Endothelial cell of umbilical vein (primary cell): ENCODE results near the gene RPH3AL.

Experiments used
- EZH2 ChIP-seq: IDR thresholded peaks from 2 replicates; pipeline ENCODE4 v1.6.1; 2012; ENCODE audit warnings: borderline replicate concordance, low read depth, mild to moderate bottlenecking, moderate library complexity, low read length, inconsistent platforms; ENCODE audit not compliant: severe bottlenecking
- FOS ChIP-seq: IDR thresholded peaks from 2 replicates; pipeline ENCODE4 v1.6.1; 2011; ENCODE audit warnings: mild to moderate bottlenecking, low read length, moderate library complexity, borderline replicate concordance; ENCODE audit not compliant: insufficient read depth
- POLR2A ChIP-seq: IDR thresholded peaks from 2 replicates; pipeline ENCODE4 v1.6.1; 2012; ENCODE audit warnings: low read depth, mild to moderate bottlenecking, control low read depth, low read length
- TF ChIP-seq, protein P1 (sequence below), 2 donors: IDR thresholded peaks; 1 replicate in 1 of 2; 2 replicates in 1 of 2; pipeline ENCODE4 v1.5.1; 2011; ENCODE audit warnings: low read length in 2 of 2, mild to moderate bottlenecking in 2 of 2, moderate library complexity in 2 of 2, control low read depth in 1 of 2, inconsistent platforms in 1 of 2, low read depth in 1 of 2; ENCODE audit not compliant: insufficient read depth in 1 of 2; ENCODE audit errors: extremely low read depth in 1 of 2

DNA sequence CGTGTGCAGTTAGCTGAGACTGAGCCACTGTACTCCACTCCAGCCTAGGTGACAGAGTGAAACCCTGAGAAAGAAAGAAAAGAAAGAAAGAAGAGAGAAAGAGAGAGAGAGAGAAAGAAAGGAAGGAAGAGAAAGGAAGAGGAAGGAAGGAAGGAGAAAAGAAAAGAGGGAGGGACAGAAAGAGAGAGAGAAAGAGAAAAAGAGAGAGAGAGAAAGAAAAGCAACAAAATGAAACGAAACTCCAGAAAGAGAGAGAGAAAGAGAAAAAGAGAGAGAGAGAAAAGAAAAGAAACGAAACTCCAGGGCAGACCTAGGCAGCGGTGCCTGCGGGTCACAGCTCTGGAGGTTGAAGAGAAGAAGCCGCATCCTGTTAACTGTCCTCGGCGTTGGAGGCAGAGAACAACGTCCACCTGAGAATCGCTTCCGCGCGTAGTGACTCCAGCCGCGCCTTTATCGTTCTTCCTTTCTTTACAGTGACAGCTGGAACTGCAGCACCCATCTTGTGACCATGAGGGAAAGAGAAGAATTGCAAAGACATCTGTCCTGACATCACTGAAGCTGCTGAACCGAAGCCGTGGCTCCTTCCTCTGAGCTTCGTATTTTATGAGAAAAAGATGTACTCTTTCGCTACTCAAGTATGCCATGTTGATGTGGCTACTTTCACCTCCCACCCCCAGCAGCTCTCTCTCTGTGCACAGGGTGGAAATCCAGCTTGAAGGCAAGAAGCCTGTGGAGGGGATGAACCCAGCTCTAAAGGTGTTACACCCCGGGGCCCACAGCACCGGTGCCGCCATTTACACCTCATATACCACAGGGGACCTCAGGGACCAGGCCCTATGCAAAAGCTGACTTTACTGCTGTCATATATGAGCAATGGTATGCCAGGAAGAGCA lies 114.3 kb downstream of the RPH3AL start:
- TF ChIP-seq POLR2A (no peak), EZH2 (no peak), FOS (no peak)
- TF ChIP-seq, protein P1, sequence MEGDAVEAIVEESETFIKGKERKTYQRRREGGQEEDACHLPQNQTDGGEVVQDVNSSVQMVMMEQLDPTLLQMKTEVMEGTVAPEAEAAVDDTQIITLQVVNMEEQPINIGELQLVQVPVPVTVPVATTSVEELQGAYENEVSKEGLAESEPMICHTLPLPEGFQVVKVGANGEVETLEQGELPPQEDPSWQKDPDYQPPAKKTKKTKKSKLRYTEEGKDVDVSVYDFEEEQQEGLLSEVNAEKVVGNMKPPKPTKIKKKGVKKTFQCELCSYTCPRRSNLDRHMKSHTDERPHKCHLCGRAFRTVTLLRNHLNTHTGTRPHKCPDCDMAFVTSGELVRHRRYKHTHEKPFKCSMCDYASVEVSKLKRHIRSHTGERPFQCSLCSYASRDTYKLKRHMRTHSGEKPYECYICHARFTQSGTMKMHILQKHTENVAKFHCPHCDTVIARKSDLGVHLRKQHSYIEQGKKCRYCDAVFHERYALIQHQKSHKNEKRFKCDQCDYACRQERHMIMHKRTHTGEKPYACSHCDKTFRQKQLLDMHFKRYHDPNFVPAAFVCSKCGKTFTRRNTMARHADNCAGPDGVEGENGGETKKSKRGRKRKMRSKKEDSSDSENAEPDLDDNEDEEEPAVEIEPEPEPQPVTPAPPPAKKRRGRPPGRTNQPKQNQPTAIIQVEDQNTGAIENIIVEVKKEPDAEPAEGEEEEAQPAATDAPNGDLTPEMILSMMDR (IDR thresholded peaks at IDR 0.05; ENCODE audit: extremely low read depth in 1 of 2, insufficient read depth in 1 of 2, low read depth in 1 of 2, low read length in 2 of 2), result no peak
